Transverse colon (tissue), 4 donors: Measurements from ENCODE around the gene ABCA1.

ENCODE experiments used
- CTCF ChIP-seq, 5 experiments: fragments of 200-600 bp in 3 of 5; fragments of 450-650 bp in 2 of 5; sonication (generic) in 3 of 5; IDR thresholded peaks; 1 replicate in 2 of 5; 2 replicates in 3 of 5; pipeline ENCODE4 v1.5.1; 2016 to 2017; ENCODE audit warnings: antibody characterized with exemption in 5 of 5, inconsistent platforms in 3 of 5, mild to moderate bottlenecking in 2 of 5, moderate library complexity in 1 of 5
- POLR2AphosphoS5 ChIP-seq, 3 donors: sonication (generic); formaldehyde crosslinking; IDR thresholded peaks; one replicate each; pipeline ENCODE4 v1.6.1; 2016; ENCODE audit warnings: antibody characterized with exemption in 3 of 3

- no peak for TF ChIP-seq POLR2AphosphoS5 (IDR thresholded peaks at IDR 0.05)
- TF ChIP-seq CTCF (IDR thresholded peaks at IDR 0.05) = no peak
These were observed 139.7 kb downstream of the ABCA1 start for GRCh38 chr9:104788251-104788650.
